ENCODE measurements around the gene FAM171A2.
A peak's percentile ranks its signal among the peaks of the same experiment; 100 is the strongest.
"Not testable (repeated sequence)": the region's sequence is repeated elsewhere in the genome, so short reads cannot be mapped to it uniquely, and the experiment has no call there.

Gene FAM171A2

DNA sequence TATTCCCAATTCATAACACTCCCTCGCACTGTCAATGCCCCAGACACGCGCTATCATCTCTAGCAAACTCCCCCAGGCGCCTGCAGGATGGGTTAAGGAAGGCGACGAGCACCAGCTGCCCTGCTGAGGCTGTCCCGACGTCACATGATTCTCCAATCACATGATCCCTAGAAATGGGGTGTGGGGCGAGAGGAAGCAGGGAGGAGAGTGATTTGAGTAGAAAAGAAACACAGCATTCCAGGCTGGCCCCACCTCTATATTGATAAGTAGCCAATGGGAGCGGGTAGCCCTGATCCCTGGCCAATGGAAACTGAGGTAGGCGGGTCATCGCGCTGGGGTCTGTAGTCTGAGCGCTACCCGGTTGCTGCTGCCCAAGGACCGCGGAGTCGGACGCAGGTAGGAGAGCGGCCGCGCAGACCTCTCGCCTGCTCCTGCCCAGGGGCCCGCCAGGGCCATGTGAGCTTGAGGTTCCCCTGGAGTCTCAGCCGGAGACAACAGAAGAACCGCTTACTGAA lies 18.7 kb downstream of the FAM171A2 start, which contains the start of gene GRN:
Gene GRN, plus strand, starts transcription at position 364 of the 515 bp plus-strand sequence. CDS start 3,863 bp downstream, outside the sequence.
- peak; percentile 97 to 99 for DNase-seq

DNA sequence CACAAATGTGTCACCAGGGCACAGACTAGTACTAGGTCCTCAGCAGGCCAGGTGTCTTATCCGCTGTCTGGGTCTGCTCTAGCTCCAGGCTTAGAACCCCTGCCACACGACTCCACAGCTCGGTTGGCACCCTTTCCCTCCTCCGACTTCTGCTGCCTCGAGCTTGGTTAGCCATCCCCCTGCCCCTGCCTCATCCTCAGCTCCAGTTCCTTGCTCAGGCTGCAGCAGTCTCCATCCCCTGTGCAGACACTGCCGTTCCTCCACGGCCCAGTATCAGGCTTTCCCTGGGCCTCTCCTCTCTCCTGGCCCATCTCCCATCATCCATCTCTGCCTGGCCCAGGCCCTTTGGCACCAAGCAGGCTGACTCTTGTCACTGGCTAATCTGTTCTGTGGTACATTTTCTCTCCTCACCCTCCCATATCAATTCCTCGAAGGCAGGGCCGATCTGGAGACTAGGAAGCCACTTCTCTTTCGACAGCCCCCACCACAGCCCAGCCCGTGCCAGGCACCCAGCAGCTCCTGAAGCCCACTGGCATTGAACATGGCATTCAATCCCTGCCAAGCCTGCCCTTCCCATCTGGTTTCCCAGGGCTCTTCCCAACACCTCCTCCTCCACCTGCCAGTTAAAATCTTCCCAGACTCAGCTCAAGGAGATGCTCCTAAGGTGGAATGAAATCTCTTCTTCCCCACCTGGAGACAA lies 20.0 kb downstream of the FAM171A2 start:
- no peak for DNase-seq

DNA sequence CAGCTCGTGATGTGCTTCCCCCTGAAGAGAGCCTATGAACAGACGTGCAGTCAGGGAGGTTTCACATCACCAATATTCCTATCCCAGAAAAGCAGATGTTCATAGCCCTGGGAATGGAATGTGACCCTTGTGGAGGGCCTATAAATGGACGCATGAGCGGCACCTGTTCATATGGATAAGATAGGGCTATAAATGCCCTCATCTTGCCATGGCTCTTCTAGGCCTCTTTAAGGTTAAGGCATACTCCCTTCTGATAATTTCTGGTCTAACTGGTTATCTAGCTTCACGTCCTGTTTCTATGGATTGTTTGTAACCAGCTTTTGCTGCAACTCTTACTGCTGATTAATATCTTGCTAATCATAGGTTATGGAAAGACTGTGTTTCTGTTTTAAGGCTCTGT lies 23.1 kb downstream of the FAM171A2 start:
- DNase-seq = not testable (repeated sequence)

DNA sequence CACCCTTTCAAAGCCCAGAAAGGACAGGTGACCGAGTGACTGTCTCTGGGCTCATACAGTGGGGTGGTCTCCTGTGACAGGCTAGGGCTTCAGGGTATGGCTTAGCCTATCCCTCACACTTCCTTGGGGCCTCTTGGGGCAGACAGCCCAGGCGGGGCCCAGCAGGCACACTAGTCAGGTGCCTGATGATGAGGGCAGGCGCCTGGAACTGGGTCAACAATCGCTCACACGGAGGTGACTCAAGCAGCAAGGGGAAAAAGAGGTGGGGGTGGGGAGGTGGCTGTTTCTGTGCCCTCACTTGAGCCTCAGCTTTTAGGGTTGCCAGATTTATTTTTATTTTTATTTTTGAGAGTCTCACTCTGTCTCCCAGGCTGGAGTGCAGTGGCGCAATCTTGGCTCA lies 25.0 kb downstream of the FAM171A2 start:
- DNase-seq = peak; percentile 78 to 91

DNA sequence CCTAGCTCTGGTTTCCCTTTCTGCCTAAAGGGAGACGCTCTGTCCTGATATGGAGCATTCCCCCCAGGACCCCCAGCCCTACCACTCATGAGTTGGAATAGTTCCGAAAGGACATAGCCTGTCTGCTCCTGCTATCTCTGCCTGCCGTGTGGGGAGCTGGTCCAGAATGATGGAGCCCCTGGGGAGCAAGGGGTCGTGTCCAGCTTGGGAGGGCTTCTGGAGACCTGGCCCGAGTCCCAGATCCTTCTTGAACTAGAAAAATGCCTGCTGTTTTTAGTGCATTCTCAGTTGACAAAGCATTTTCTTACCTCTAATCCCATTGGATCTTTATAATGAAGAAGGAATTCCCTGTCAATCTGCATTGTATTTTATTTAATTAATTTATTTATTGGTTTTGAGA lies 27.7 kb downstream of the FAM171A2 start:
- DNase-seq = no peak

DNA sequence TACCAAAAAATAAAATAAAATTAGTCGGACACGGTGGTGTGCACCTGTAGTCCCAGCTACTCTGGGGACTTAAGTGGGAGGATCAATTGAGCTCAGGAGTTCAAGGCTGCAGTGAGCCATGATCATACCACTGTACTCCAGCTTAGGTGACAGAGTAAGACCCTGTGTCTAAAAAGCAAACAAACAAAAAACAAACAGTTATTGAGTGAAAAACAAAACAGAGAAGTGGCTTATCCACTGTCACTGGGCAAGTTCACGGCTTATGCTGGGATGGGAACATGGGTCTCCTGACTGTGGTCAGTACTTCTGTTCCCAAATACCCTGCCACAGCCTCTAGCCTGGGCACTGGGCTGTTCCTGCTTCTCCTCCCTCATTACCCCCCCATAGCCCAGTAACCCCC lies 28.1 kb downstream of the FAM171A2 start:
- peak; percentile 59 to 65 for DNase-seq

DNA sequence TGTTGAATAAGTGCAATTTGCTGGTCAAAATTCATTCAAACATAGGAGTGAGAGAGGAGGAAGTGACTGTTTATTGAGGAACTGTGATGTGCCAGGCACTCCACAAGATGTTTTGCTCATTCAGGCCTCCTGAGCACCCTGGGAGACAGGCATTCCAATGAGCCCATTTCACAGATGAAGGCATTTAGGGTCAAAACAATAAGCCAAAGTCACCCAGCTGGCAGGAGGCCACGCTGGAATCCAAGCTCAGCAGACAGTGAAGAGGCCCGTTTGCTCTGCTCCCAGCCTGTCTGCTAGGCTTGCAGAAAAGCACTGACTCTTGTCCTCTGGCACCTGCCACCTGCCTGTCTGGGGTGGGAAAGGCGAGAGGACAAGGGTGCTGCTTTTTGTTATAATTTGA lies 28.9 kb downstream of the FAM171A2 start:
- peak; percentile 59 to 68 for DNase-seq

DNA sequence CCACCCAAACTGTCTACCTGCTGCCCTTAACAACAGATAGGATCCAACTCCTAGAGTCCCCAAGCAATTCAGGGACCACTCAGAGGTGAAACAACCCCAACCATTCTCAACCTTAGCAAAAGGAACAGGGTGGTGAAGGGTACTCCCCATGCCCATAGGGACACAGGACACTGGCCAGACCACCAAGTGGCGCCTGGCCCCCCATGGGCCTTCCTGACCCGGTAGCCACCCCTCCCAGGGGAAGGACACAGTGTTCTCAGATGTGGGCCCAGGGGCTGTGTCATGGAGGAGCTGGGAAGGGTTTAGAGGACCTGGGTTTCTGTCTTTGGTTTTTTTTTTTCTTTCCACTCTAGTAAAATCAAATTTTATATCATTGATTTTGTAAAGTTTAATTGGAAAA lies 29.3 kb downstream of the FAM171A2 start:
- no peak for DNase-seq

DNA sequence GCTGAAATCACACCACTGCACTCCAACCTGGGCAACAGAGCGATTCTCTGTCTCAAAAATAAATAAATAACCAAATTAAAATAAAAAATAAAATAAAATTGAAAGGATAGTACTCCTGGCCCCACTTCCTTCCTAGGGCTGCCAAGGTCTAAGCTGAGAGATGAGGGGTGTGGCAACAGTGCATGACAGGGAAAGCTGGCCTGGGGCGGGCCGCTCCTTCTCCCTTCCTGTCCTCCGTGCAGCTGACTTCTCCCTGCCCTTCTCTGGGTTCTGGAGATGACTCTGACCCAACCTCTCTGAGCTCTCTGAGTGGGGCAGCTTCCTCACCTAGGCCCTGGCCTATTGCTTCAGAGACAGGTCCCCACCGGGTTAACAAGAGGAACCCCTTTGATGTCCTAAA lies 30.3 kb downstream of the FAM171A2 start:
- DNase-seq = peak; percentile 81 to 84

DNA sequence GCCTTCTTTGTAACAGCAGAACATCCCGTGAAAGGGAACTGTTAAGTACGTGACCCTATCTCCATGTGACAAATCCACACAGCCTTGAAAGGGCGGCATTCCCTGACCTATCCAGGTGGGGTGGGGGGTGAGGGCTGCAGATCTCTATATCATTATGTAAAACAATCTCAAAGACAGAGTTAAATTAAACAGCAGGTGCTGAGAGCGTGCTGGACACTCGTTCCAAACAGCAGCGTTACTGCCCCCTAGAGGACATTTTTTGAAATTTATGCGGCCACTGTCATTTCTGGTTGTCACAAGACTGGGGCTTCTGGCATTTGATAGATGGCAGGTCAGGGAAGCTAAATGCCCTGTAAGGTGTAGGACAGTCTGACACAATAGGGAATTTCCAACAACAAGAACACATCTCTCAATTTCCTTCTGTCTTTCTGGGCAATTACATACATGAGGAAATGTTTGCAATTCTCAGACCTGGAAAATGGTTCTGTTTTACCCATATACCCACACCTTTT lies 32.3 kb downstream of the FAM171A2 start:
- peak; percentile 90 to 95 for DNase-seq

DNA sequence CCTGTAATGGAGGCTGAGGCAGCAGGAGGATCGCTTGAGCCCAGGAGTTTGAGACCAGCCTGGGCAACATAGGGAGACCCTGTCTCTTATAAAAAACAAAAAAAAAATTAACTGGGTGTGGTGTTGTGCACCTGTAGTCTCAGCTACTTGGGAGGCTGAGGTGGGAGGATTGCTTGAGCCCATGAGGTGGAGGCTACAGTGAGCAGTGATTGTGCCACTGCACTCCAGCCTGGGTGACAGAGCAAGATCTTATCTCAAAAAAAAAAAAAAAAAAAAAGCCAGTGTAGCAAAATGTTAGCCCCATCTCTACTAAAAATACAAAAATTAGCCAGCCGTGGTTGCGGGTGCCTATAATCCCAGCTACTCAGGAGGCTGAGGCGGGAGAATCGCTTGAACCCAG lies 33.4 kb downstream of the FAM171A2 start:
- DNase-seq = not testable (repeated sequence)

DNA sequence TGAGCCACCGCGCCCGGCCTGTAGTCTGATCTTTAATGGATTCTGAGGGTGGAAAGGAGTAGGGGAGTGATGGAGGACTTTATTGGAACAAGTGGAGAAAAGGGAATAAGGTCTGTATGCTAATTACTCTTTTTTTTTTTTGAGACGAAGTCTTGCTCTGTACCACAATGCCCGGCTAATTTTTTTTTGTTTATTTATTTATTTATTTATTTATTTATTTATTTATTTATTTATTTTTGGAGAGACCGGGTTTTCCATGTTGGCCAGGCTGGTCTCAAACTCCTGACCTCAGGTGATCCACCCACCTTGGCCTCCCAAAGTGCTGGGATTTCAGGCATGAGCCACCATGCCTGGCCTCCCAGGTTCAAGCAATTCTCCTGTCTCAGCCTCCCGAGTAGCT lies 34.1 kb downstream of the FAM171A2 start:
- not testable (repeated sequence) for DNase-seq

DNA sequence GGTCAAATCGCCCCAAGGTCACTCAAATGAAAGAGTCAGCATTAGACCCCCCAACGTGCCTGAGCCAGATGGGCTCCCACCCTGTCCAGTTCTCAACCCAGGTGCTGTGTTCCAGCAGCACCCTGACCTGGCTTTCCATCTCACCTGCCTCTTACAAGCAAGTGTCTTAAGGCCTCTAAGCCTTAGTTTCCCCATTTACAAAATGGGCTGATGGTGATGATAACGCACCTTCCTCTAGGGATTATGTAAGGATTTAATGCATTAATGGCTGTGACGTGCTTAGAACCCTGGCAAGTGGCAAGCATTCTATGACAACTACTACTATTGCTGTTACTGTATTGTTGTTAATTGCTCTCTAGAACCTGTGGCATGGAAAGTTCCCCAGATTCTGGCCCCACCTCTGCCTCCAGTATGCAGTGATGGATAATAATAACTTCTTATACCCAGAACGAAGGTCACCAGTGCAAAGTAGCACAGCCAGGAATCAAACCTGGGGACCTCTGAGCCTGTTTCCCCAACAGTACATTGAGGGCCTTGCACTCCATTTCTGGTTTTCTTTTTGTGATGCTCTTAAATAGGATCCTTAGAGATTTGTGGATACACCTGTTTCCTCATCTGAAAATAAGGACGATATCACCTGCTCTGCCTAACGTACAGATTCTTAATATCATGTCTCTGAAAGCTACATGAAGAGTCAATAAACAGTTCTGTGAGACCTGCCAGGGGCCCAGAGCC lies 35.8 kb downstream of the FAM171A2 start:
- DNase-seq = no peak

DNA sequence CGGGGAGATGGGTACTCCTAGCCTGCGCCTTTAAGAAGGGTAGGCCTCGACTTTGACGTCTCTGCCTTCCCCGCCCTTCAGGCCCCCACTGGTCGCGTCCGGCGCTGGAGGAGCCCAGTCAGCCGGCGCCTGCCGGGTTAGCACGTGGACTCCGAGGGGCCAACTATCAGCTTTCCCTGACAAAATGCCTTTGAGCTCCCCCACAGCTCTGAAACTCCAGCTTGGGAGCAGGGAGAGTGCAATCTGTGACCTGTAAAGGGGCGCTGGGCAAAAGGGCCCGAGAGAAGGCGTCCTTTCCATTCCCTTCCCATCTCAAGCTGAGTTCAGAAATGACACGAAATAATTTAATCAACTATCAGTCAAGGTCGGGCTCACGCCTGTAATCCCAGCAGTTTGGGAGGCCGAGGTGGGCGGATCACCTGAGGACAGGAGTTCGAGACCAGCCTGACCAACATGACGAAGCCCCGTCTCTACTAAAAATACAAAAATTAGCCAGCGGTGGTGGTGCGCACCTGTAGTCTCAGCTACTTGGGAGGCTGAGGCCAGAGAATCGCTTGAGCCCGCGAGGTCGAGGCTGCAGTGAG lies 36.7 kb downstream of the FAM171A2 start:
- peak; percentile 94 to 95 for DNase-seq

DNA sequence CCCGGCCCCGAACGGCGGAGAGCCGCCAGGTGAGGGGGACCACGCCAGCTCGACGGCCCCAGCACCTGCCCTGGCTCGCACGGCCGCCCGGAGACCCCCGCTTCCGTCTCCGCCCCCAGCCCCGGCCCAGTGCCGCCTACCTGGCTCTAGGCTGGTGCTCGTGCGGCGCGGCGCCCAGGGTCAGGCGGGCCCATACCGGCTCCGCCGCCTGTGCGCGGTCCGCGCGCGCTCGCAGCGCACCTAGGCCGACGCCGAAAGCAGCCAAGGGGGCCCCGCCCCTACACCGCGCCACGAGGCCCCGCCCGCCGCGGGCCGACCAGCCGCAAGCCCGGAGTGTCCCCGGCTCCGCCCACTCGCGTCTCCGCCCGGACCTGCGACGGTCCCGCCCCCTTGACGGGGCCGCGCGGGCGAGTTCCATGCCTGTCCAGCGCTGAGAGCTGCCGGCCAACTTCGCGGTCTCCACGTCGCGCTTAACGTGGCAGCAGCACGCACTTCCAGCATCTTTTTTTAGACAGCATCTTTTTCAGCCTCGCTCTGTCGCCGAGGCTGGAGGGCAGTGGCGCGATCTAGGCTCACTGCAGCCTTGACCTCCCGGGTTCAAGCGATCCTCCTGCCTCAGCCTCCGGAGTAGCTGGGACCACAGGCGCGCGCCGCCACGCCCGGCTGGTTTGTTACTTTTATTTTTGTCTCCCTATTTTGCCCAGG lies 38.9 kb downstream of the FAM171A2 start, which contains the start of gene SLC25A39:
Gene SLC25A39, minus strand, starts transcription at position 253 of the 705 bp plus-strand sequence. CDS start 1,261 bp downstream, outside the sequence.
- peak; percentile 96 to 98 for DNase-seq

DNA sequence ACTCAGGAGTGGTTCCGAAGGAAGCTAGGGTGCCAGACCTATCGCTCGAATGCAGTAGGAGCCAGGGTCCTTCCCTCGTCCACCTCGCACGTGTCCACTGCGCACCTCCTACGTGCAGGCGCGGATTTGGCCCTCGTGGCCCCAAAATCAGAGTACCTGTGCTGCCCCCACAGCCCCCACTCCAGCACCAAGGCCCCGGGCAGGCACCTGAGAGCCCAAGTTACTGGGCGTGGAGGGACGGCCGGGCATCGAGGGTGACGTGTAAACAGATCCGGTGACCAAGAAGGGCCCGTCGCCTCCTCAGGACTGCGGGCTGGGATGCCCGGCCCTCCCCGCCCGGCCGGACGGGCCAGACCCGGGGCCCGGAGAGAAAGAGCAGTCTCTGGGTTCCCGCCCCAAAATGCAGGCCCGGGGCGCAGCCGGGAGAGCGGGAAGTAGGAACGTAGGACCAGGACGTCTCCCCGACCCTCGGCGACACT lies 39.5 kb downstream of the FAM171A2 start:
- peak in 1 of 2 donors; percentile 20 for DNase-seq

DNA sequence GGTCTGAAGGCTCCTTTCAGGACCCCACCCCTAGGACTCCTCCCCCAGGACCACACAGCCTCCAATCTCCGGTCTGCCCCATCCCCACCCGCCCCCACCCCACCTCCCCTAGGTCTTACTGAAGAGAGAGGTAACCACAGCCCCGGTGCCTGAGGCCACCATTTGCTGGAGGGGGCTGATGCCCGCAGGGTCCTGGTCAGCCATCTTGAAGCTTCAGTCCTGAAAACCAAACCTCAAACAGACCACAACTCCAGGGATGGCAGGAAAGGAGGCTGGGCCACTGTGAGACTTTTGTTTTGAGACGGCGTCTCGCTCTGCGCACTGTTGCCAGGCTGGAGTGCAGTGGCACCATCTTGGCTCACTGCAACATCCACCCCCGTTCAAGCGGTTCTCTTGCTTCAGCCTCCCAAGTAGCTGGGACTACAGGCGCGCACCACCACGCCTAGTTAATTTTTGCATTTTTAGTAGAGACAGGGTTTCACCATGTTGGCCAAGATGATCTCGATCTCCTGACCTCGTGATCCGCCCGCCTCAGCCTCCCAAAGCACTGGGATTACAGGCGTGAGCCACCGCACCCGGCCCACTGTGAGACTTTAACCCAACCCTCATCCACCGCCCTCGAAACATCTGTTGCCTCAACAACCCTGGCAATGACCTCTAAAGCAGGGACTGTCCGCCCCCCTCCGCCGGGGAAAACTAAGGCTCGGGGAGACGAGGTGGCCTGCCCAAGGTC lies 40.1 kb downstream of the FAM171A2 start:
- no peak for DNase-seq

DNA sequence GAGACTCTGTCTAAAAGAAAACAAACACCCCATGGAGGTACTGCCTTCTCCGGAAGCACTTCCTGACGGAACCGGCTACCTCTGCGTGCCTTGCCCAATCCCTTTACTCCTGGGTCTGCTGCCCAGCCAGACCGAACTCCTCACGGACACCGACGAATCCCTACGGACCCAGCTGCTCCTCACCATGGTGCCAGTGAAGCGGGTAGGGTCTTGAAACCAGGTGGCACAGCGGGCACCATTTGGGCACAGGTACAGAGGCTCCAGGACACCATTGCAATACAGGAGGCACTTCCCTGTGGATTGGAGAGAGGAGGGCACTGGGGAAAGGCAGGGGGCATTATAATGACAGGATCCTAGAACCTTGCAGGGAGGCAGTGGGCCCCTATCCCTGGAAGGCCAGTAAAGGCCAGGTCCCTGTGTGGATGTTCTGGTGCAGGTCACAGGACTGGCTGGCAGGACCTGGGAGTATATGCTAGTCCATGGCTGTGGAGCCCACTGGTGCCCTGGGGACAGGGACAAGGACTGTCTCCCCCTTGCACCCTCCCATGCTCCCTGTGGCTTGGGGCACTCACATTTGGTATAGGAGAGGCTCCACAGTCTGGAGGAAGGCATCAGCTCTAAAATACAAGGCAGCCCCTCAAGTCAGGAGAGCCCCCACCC lies 41.3 kb downstream of the FAM171A2 start:
- DNase-seq = no peak

DNA sequence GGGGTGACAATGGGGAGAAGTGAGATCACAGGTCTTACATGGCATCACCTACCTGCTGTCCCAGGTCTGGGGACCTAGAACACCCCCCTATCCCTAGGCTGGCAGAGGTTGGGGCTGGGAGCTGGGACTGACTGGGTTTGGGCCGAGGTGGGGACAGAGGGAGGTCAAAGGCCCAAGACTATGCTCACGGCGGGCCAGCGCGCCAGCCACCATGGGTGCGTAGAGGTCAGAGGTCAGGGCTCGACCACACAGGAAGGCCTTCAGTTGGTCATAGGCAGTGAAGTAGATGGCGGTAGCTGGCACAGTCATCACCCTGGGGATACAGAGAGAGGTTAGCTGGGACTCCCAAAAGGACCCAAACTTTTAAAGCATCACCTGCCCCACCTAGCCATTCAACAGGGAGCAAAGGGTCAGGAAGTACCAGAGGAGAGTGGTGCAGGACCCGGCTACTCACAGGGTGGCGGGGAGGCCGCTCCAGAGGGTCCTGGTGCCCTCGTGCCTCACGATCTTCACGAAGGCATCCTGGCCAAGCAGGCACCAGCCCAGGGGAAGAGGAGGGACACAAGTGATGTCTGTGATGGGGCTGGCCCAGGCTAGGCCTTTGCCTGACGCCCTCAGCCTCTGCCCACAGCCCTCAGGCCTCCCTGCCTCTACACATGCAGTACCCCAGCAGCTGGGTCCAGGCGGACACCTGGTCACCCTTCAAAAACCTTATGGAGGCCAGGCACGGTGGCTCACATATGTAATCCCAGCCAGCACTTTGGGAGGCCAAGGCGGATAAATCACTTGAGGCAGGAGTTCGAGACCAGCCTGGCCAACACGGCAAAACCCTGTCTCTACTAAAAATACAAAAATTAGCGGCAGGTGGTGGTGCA lies 42.2 kb downstream of the FAM171A2 start:
- DNase-seq = no peak

DNA sequence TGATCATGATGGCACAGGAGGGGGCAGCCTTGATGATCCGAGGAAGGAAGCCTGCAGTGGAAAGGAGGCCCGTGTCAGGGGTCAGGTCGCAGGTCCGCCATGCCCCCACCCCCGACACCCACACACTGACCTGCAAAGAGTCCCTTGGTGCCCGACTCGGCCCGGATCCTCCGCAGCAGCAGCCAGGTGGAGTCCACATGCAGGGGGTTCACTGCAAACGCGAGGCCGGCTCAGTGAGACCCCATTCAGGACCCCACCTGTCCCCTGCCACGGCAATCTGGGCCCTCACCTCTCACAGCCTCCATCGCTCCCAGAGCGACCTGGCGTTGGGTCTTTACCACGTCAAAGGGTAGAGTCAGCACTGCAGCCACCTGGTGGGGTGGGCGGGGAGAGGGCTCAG lies 43.6 kb downstream of the FAM171A2 start:
- no peak for DNase-seq
